HEK293 (cell line): ENCODE measurements around the gene NANOS2.

ENCODE experiments used
- AEBP2 ChIP-seq: fragments of 450-650 bp; formaldehyde crosslinking; IDR thresholded peaks from 2 replicates; pipeline ENCODE4 v1.5.1; 2016; ENCODE audit warnings: missing biosample characterization, missing genetic modification characterization, borderline replicate concordance
- BCL11B ChIP-seq: fragments of 450-650 bp; formaldehyde crosslinking; IDR thresholded peaks from 2 replicates; pipeline ENCODE4 v1.5.1; 2016; ENCODE audit warnings: low read depth, missing biosample characterization, missing genetic modification characterization
- ELK4 ChIP-seq: IDR thresholded peaks from 2 replicates; pipeline ENCODE4 v1.6.1; 2011; ENCODE audit warnings: mild to moderate bottlenecking, low read depth, low read length, borderline replicate concordance
- KLF9 ChIP-seq: fragments of 450-650 bp; formaldehyde crosslinking; IDR thresholded peaks from 2 replicates; pipeline ENCODE4 v1.5.1; 2016; ENCODE audit warnings: missing biosample characterization, missing genetic modification characterization, low read depth
- RBAK ChIP-seq: fragments of 450-650 bp; formaldehyde crosslinking; IDR thresholded peaks from 2 replicates; pipeline ENCODE4 v1.5.1; 2016; ENCODE audit warnings: missing biosample characterization, missing genetic modification characterization
- SP2 ChIP-seq: fragments of 450-650 bp; formaldehyde crosslinking; IDR thresholded peaks from 2 replicates; pipeline ENCODE4 v1.5.1; 2016; ENCODE audit warnings: missing biosample characterization, missing genetic modification characterization
- TSHZ1 ChIP-seq: fragments of 450-650 bp; formaldehyde crosslinking; IDR thresholded peaks from 2 replicates; pipeline ENCODE4 v1.5.1; 2016; ENCODE audit warnings: missing biosample characterization, missing genetic modification characterization, borderline replicate concordance
- WT1 ChIP-seq: fragments of 450-650 bp; formaldehyde crosslinking; IDR thresholded peaks from 2 replicates; pipeline ENCODE4 v1.5.1; 2016; ENCODE audit warnings: missing biosample characterization, missing genetic modification characterization
- ZFHX2 ChIP-seq: fragments of 450-650 bp; formaldehyde crosslinking; conservative IDR thresholded peaks from 2 replicates; pipeline ENCODE4 v1.5.1; 2016; ENCODE audit warnings: missing biosample characterization, missing genetic modification characterization
- ZFP69B ChIP-seq: fragments of 450-650 bp; formaldehyde crosslinking; IDR thresholded peaks from 2 replicates; pipeline ENCODE4 v1.5.1; 2016; ENCODE audit warnings: missing biosample characterization, missing genetic modification characterization
- ZIC2 ChIP-seq: fragments of 450-650 bp; formaldehyde crosslinking; IDR thresholded peaks from 2 replicates; pipeline ENCODE4 v1.5.1; 2016; ENCODE audit warnings: missing biosample characterization, missing genetic modification characterization
- ZNF184 ChIP-seq: fragments of 450-650 bp; IDR thresholded peaks from 2 replicates; pipeline ENCODE4 v1.5.1; 2018; ENCODE audit warnings: missing biosample characterization, mild to moderate bottlenecking, missing genetic modification characterization
- ZNF280C ChIP-seq: fragments of 450-650 bp; formaldehyde crosslinking; IDR thresholded peaks from 2 replicates; pipeline ENCODE4 v1.5.1; 2016; ENCODE audit warnings: missing biosample characterization, missing genetic modification characterization
- ZNF350 ChIP-seq: fragments of 450-650 bp; formaldehyde crosslinking; IDR thresholded peaks from 2 replicates; pipeline ENCODE4 v1.5.0; 2017; ENCODE audit warnings: missing biosample characterization, mild to moderate bottlenecking, missing genetic modification characterization
- ZNF37A ChIP-seq: fragments of 450-650 bp; IDR thresholded peaks from 2 replicates; pipeline ENCODE4 v1.5.1; 2018; ENCODE audit warnings: missing biosample characterization, missing genetic modification characterization
- ZNF473 ChIP-seq: fragments of 450-650 bp; formaldehyde crosslinking; IDR thresholded peaks from 2 replicates; pipeline ENCODE4 v1.5.1; 2017; ENCODE audit warnings: missing biosample characterization, missing genetic modification characterization
- ZNF544 ChIP-seq: fragments of 450-650 bp; formaldehyde crosslinking; IDR thresholded peaks from 2 replicates; pipeline ENCODE4 v1.5.0; 2017; ENCODE audit warnings: missing biosample characterization, missing genetic modification characterization
- ZNF610 ChIP-seq: fragments of 450-650 bp; formaldehyde crosslinking; IDR thresholded peaks from 2 replicates; pipeline ENCODE4 v1.5.1; 2016; ENCODE audit warnings: missing biosample characterization, missing genetic modification characterization, borderline replicate concordance
- ZNF626 ChIP-seq: fragments of 450-650 bp; sonication (Bioruptor Pico); formaldehyde crosslinking; IDR thresholded peaks from 2 replicates; pipeline ENCODE4 v1.5.1; 2018; ENCODE audit warnings: missing biosample characterization, missing genetic modification characterization, inconsistent platforms
- ZNF629 ChIP-seq: fragments of 450-650 bp; formaldehyde crosslinking; IDR thresholded peaks from 2 replicates; pipeline ENCODE4 v1.5.1; 2017; ENCODE audit warnings: missing biosample characterization, missing genetic modification characterization
- ZNF658 ChIP-seq: fragments of 450-650 bp; formaldehyde crosslinking; IDR thresholded peaks from 2 replicates; pipeline ENCODE4; 2016; ENCODE audit warnings: missing biosample characterization, missing genetic modification characterization
- ZNF76 ChIP-seq: fragments of 450-650 bp; formaldehyde crosslinking; IDR thresholded peaks from 2 replicates; pipeline ENCODE4; 2016; ENCODE audit warnings: low read depth, missing biosample characterization, missing genetic modification characterization, borderline replicate concordance
- ZNF777 ChIP-seq: fragments of 450-650 bp; formaldehyde crosslinking; IDR thresholded peaks from 2 replicates; pipeline ENCODE4 v1.5.1; 2017; ENCODE audit warnings: missing biosample characterization, missing genetic modification characterization, borderline replicate concordance
- ZNF791 ChIP-seq: fragments of 450-650 bp; formaldehyde crosslinking; IDR thresholded peaks from 2 replicates; pipeline ENCODE4 v1.5.1; 2016; ENCODE audit warnings: missing biosample characterization, missing genetic modification characterization
- ZNF843 ChIP-seq: fragments of 450-650 bp; formaldehyde crosslinking; IDR thresholded peaks from 2 replicates; pipeline ENCODE4 v1.5.1; 2016; ENCODE audit warnings: missing biosample characterization, missing genetic modification characterization
- ZSCAN4 ChIP-seq: fragments of 450-650 bp; formaldehyde crosslinking; IDR thresholded peaks from 2 replicates; pipeline ENCODE4 v1.5.1; 2017; ENCODE audit warnings: missing biosample characterization, missing genetic modification characterization
- ZSCAN5A ChIP-seq: fragments of 450-650 bp; formaldehyde crosslinking; IDR thresholded peaks from 2 replicates; pipeline ENCODE4 v1.5.1; 2016; ENCODE audit warnings: missing biosample characterization, missing genetic modification characterization

The NANOS2 gene

GRCh38 chr19:45902651-45903625 lies 11.6 kb downstream of the NANOS2 start (continued):
- TF ChIP-seq TSHZ1 = no peak
- peak; percentile 25; the same call in 1 of the 2 replicates for TF ChIP-seq KLF9 (tag by site-specific recombination)
- TF ChIP-seq ELK4 = no peak
- no peak for TF ChIP-seq ZNF37A
- TF ChIP-seq BCL11B (tag by site-specific recombination) = no peak
- TF ChIP-seq ZNF473 = no peak
- TF ChIP-seq ZNF843 (tag by site-specific recombination) = 0 out of 2 replicates have a peak, but pooled peaks have one; percentile 20
- 0 out of 2 replicates have a peak, but pooled peaks have one; percentile 10 for TF ChIP-seq ZNF629
- TF ChIP-seq ZNF610 (tag by site-specific recombination) = 0 out of 2 replicates have a peak, but pooled peaks have one; percentile 14
- TF ChIP-seq ZFP69B (tag by site-specific recombination) = peak; percentile 30; the same call in 1 of the 2 replicates
- TF ChIP-seq ZNF791 (tag by site-specific recombination) = no peak
- no peak for TF ChIP-seq ZNF626 (tag by site-specific recombination)
- TF ChIP-seq ZNF280C (tag by site-specific recombination) = no peak
- TF ChIP-seq ZNF658 (tag by site-specific recombination) = no peak
- TF ChIP-seq SP2 (tag by site-specific recombination) = peak; percentile 87
- TF ChIP-seq ZNF76 (tag by site-specific recombination) = peak; percentile 61; the same call in 1 of the 2 replicates
- peak; percentile 61 for TF ChIP-seq ZIC2 (tag by site-specific recombination)
- no peak for TF ChIP-seq ZNF184 (tag by site-specific recombination)
- TF ChIP-seq RBAK (tag by site-specific recombination) = no peak
- no peak for TF ChIP-seq WT1 (tag by site-specific recombination)
- TF ChIP-seq ZSCAN5A = no peak
- peak; percentile 96 for TF ChIP-seq ZFHX2 (tag by site-specific recombination)
- TF ChIP-seq ZNF544 (tag by site-specific recombination) = no peak
- no peak for TF ChIP-seq ZNF777 (tag by site-specific recombination)
- TF ChIP-seq ZNF350 (tag by site-specific recombination) = no peak
- no peak for TF ChIP-seq AEBP2 (tag by site-specific recombination)
- TF ChIP-seq ZSCAN4 = no peak
